Sigmoid colon (tissue), 4 donors: Measurements from ENCODE around the gene GTF2H2.
"Not testable (repeated sequence)": the region's sequence is repeated elsewhere in the genome, so short reads cannot be mapped to it uniquely, and the experiment has no call there.

Experiments
- CTCF ChIP-seq, 4 experiments: fragments of 450-650 bp in 3 of 4; fragments of 200-600 bp in 1 of 4; IDR thresholded peaks; one replicate each; pipeline ENCODE4 v1.5.1; 2016 to 2019; ENCODE audit warnings: antibody characterized with exemption in 4 of 4, mild to moderate bottlenecking in 3 of 4, moderate library complexity in 2 of 4
- EP300 ChIP-seq, 4 donors: sonication (generic); formaldehyde crosslinking; IDR thresholded peaks; one replicate each; pipeline ENCODE4 v1.6.1; 2017; ENCODE audit warnings: antibody characterized with exemption in 4 of 4
- POLR2A ChIP-seq, 2 donors: fragments of 450-650 bp; IDR thresholded peaks; one replicate each; pipeline ENCODE4 v1.6.1; 2016; ENCODE audit warnings: antibody characterized with exemption in 2 of 2, mild to moderate bottlenecking in 2 of 2, moderate library complexity in 2 of 2
- POLR2AphosphoS5 ChIP-seq, 4 donors: sonication (generic); formaldehyde crosslinking; IDR thresholded peaks; one replicate each; pipeline ENCODE4 v1.6.1; 2017; ENCODE audit warnings: antibody characterized with exemption in 4 of 4

- not testable (repeated sequence) for TF ChIP-seq CTCF, POLR2AphosphoS5, POLR2A, EP300 (IDR thresholded peaks at IDR 0.05)
These were observed 15.4 kb upstream of the GTF2H2 start for GRCh38 chr5:71082898-71083297.
